AG09319 (cell line): ENCODE data around the gene PPP3R1.

Experiments used
- DNase-seq: peaks from one replicate; pipeline ENCODE4 v3.0.0-alpha.2; 2010; ENCODE audit warnings: low read depth; ENCODE audit errors: extremely low read depth
- CTCF ChIP-seq: IDR thresholded peaks from 2 replicates; pipeline ENCODE4 v1.5.1; 2011; ENCODE audit warnings: low read depth, mild to moderate bottlenecking, inconsistent platforms, low read length, moderate library complexity

PPP3R1 gene

GRCh38 chr2:68163641-68164040, 88.7 kb downstream of the PPP3R1 start:
- TF ChIP-seq CTCF: no peak
- no peak for DNase-seq

DNA sequence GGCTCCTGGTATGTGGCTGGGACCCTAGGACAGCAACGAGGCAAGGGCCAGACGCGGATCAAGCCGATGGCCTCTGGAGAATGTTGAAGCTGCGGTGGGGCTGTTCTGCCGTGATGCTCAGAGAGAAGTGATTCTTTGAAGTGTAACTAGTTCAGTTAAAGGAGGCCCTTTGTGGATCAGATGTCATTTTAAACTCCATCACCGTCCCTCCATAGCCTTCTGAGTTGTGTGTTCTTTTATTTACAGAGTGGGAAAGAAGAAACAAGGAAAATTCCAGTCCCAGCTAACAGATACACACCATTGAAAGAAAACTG, 94.2 kb downstream of the PPP3R1 start:
- no peak for DNase-seq
- TF ChIP-seq CTCF: no peak

GRCh38 chr2:68157402-68158133, 94.8 kb downstream of the PPP3R1 start, which contains the start of gene PNO1:
Gene PNO1 (plus strand): TSS chr2:68157888. CDS start chr2:68157935, 47 bp downstream.
- no peak for TF ChIP-seq CTCF
- peak; percentile 88 for DNase-seq

DNA sequence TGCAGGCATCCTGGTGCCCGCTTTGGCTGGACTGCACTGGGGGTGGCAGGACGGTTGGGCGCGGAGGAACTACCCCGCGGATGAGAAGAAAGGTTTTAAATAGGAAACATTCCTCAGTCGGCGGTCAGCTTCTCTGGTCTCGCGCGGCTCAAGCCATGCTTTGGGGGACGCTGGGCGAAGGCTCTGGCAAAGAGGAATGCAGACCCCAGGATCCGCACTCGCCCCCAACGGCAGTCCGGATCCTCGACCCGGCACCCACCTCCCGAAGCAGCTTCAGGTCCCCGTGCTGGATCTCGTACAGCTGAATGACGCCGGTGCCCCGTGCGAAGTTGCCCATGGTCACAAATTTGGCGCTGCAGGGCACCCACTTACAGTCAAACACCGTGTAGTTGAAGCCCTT, 95.3 kb downstream of the PPP3R1 start:
- no peak for DNase-seq
- no peak for TF ChIP-seq CTCF

- no peak for TF ChIP-seq CTCF
- DNase-seq: no peak
Measured at GRCh38 chr2:68156419-68156818, 95.9 kb downstream of the PPP3R1 start.

DNA sequence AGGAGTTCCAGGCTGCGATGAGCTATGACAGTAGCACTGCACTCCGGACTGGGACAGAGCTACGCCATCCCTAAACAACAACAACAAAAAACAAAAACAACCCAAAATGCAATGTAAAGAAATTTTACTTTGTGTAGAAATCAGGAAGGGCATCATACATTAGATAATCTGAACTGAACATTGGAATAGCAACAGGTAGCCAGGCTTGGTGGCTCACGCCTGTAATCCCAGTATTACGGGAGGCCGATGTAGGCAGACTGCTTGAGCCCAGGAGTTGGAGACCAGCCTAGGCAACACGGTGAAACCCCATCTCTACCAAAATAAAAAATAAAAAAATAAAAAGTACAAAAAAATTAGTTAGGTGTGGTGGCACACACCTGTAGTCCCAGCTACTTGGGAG, 96.7 kb downstream of the PPP3R1 start:
- no peak for TF ChIP-seq CTCF
- DNase-seq: no peak

DNA sequence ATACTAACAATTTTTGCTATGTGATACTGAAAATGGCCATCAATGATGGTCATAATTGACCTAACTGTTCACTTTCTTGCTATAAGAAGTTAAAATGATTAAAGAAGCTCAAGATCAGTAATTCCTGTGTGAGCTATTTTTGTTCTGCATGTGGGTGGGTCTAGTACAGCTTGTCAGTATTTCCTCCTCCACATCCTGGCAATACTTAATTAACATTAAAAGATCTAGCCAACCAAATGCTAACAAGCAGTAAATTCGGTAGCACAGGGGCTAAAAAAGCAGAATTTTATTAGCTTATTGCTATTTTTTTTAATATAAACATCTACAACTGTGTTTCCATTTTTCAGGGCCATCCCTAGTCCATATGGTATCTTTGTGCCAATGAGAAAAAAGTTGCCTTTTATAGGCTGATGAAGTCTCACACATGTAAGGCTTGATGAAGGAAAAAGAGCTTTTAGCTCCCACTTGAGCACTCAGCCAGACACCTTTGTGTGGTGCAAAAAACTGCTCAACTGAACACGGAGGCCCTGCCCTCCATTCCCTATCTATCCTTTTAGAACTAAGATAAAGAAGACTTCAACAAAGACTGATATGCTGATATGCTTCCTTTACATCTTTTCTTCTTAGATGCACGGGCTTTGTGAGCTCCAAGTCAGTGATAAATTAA, 99.5 kb downstream of the PPP3R1 start:
- no peak for DNase-seq
- TF ChIP-seq CTCF: no peak
